Endodermal cell (in vitro differentiated cells): ENCODE measurements around the gene POC1A. TPM values are rescaled to one million over a fixed set of nuclear protein-coding genes. Genes with fewer than 3 reads are reported as not detected.
A peak's percentile ranks its signal among the peaks of the same experiment; 100 is the strongest.

Experiments used
- DNase-seq: peaks from one replicate; pipeline ENCODE4 v3.0.0-alpha.2; 2017
- H3K27ac ChIP-seq: 2 replicates; pipeline ENCODE4 v1.5.1; 2013; ENCODE audit warnings: mild to moderate bottlenecking, low read depth, low read length, moderate library complexity
- H3K27me3 ChIP-seq: 2 replicates; pipeline ENCODE4 v1.6.1; 2013; ENCODE audit warnings: mild to moderate bottlenecking, low read length, moderate library complexity; ENCODE audit not compliant: insufficient read depth, control insufficient read depth, poor library complexity, severe bottlenecking
- H3K36me3 ChIP-seq: 2 replicates; pipeline ENCODE4 v1.7.0; 2013; ENCODE audit warnings: mild to moderate bottlenecking, low read length, moderate library complexity; ENCODE audit not compliant: control insufficient read depth, insufficient read depth
- H3K4me1 ChIP-seq: one replicate; pipeline ENCODE4 v1.7.0; 2013; ENCODE audit warnings: low read length; ENCODE audit not compliant: control insufficient read depth, insufficient read depth
- H3K4me3 ChIP-seq: 2 replicates; pipeline ENCODE4 v1.5.1; 2013; ENCODE audit warnings: mild to moderate bottlenecking, low read length, moderate library complexity
- H3K9ac ChIP-seq: 2 replicates; pipeline ENCODE4 v1.6.1; 2013; ENCODE audit warnings: mild to moderate bottlenecking, low read length, moderate library complexity; ENCODE audit not compliant: poor library complexity, severe bottlenecking; ENCODE audit errors: extremely low read depth
- H3K9me3 ChIP-seq: 2 replicates; pipeline ENCODE4 v1.6.1; 2013; ENCODE audit warnings: mild to moderate bottlenecking, low read length, moderate library complexity; ENCODE audit not compliant: control insufficient read depth
- H3K27ac Mint-ChIP-seq: 2 replicates; pipeline ENCODE4 v1.8.0; 2020; ENCODE audit warnings: mixed read lengths
- H3K27me3 Mint-ChIP-seq: 2 replicates; pipeline ENCODE4 v1.8.0; 2021; ENCODE audit warnings: mild to moderate bottlenecking, mixed read lengths; ENCODE audit not compliant: insufficient read depth
- H3K36me3 Mint-ChIP-seq: 2 replicates; pipeline ENCODE4 v1.8.0; 2020; ENCODE audit warnings: low read depth, mixed read lengths
- H3K4me1 Mint-ChIP-seq: 2 replicates; pipeline ENCODE4 v1.8.0; 2020; ENCODE audit warnings: mixed read lengths
- H3K4me3 Mint-ChIP-seq: 2 replicates; pipeline ENCODE4 v1.8.0; 2020; ENCODE audit warnings: mild to moderate bottlenecking, moderate library complexity, mixed read lengths
- H3K9me3 Mint-ChIP-seq: 2 replicates; pipeline ENCODE4 v1.8.0; 2020; ENCODE audit warnings: mild to moderate bottlenecking, mixed read lengths
- WGBS, 2 experiments: methylation state at CpG; one replicate each; pipeline versions ENCODE4 v1.1.5 to v1.1.7; 2013; ENCODE audit warnings: missing lambda C conversion rate in 2 of 2, mixed read lengths in 1 of 2; ENCODE audit not compliant: insufficient coverage in 1 of 2, insufficient read length in 1 of 2; 5-methylcytosine and 5-hydroxymethylcytosine counted together
- total RNA-seq, 2 donors: library from RNA; stranded (reverse); fragmentation: NEBNext Ultra II Directional in 1 of 2; extraction: Animal tissue kit (Norgen Biotek cat#: 25700) in 1 of 2; gene quantifications; 2 replicates in 1 of 2; 3 replicates in 1 of 2; pipeline ENCODE4 v1.2.1, GENCODE V29; 2021
- TF ChIP-seq, protein P1 (sequence below): fragments of 200-600 bp; sonication (generic); conservative IDR thresholded peaks from 2 replicates; pipeline ENCODE4 v1.5.0; 2021; ENCODE audit warnings: antibody characterized with exemption, mild to moderate bottlenecking

The POC1A gene
- total RNA-seq, 2 donors from 2014 or later, result 19.7 to 24.0 TPM

DNA sequence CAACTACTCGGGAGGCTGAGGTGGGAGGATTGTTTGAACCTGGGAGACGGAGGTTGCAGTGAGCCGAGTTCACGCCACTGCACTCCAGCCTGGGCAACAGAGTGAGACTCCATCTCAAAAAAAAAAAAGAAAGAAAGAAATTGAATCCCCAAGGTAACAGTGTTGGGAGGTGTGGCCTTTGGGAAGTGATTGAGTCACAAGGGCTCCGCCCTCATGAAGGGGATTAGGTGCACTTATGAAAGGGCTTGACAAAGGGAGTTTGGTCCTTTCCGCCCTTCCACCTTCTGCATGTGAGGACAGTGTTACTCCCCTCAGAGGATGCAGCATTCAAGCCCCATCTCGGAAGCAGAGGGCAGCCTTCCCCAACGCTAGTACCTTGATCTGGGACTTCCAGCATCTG, 21.3 kb downstream of the POC1A start:
- DNase-seq, result no peak
- H3K9me3 Mint-ChIP-seq, result no peaks in the 10 kb centered on the region
- no peak overlapping the region for H3K27ac ChIP-seq
- H3K36me3 Mint-ChIP-seq, result peaks cover 17% of the 10 kb centered on the region
- H3K4me3 ChIP-seq, result no peak overlapping the region
- peaks cover 10% of the 10 kb centered on the region for H3K4me1 Mint-ChIP-seq
- H3K9me3 ChIP-seq, result no peaks in the 10 kb centered on the region
- peaks cover 3% of the 10 kb centered on the region for H3K36me3 ChIP-seq
- H3K27ac Mint-ChIP-seq, result no peak overlapping the region
- H3K4me1 ChIP-seq, result no peaks in the 10 kb centered on the region
- WGBS, 2 experiments, result 89 to 93% methylated on average over 8 of the region's 8 CpGs
- H3K27me3 ChIP-seq, result no peaks in the 10 kb centered on the region
- no peaks in the 10 kb centered on the region for H3K27me3 Mint-ChIP-seq
- no peak overlapping the region for H3K9ac ChIP-seq
- no peak overlapping the region for H3K4me3 Mint-ChIP-seq
- TF ChIP-seq, protein P1, sequence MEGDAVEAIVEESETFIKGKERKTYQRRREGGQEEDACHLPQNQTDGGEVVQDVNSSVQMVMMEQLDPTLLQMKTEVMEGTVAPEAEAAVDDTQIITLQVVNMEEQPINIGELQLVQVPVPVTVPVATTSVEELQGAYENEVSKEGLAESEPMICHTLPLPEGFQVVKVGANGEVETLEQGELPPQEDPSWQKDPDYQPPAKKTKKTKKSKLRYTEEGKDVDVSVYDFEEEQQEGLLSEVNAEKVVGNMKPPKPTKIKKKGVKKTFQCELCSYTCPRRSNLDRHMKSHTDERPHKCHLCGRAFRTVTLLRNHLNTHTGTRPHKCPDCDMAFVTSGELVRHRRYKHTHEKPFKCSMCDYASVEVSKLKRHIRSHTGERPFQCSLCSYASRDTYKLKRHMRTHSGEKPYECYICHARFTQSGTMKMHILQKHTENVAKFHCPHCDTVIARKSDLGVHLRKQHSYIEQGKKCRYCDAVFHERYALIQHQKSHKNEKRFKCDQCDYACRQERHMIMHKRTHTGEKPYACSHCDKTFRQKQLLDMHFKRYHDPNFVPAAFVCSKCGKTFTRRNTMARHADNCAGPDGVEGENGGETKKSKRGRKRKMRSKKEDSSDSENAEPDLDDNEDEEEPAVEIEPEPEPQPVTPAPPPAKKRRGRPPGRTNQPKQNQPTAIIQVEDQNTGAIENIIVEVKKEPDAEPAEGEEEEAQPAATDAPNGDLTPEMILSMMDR, result no peak

GRCh38 chr3:52132041-52132440, 22.2 kb downstream of the POC1A start:
- Mint-ChIP-seq H3K27me3 (no peaks in the 10 kb centered on the region), H3K4me3 (no peak overlapping the region), H3K27ac (no peak overlapping the region), H3K4me1 (peaks cover 11% of the 10 kb centered on the region), H3K9me3 (no peaks in the 10 kb centered on the region), H3K36me3 (peaks cover 16% of the 10 kb centered on the region)
- Histone ChIP-seq H3K27me3 (no peaks in the 10 kb centered on the region), H3K4me3 (no peak overlapping the region), H3K9me3 (no peaks in the 10 kb centered on the region), H3K27ac (no peak overlapping the region), H3K36me3 (no peaks in the 10 kb centered on the region), H3K4me1 (no peaks in the 10 kb centered on the region), H3K9ac (no peak overlapping the region)
- WGBS, 2 experiments, result 86 to 97% methylated on average over 1 of the region's 1 CpG
- TF ChIP-seq, protein P1, result no peak
- no peak for DNase-seq

GRCh38 chr3:52130966-52131622, 23.1 kb downstream of the POC1A start:
- Mint-ChIP-seq H3K9me3 (no peaks in the 10 kb centered on the region), H3K36me3 (peaks cover 25% of the 10 kb centered on the region), H3K27ac (peak overlapping the region; percentile 21), H3K4me3 (no peak overlapping the region), H3K4me1 (peaks cover 11% of the 10 kb centered on the region), H3K27me3 (no peaks in the 10 kb centered on the region)
- WGBS, 2 experiments, result 88 to 94% methylated on average over 7 to 14 of the region's 14 CpGs
- Histone ChIP-seq H3K4me1 (no peaks in the 10 kb centered on the region), H3K36me3 (peaks cover 4% of the 10 kb centered on the region), H3K4me3 (no peak overlapping the region), H3K27me3 (no peaks in the 10 kb centered on the region), H3K27ac (no peak overlapping the region), H3K9ac (no peak overlapping the region), H3K9me3 (no peaks in the 10 kb centered on the region)
- no peak for DNase-seq
- TF ChIP-seq, protein P1, result no peak
